Mesenteric fat pad (tissue), 1 donor: ENCODE data around the gene COQ8B. TPM values are rescaled to one million over a fixed set of nuclear protein-coding genes. Genes with fewer than 3 reads are reported as not detected.

Source experiments
- DNase-seq: peaks from one replicate; pipeline ENCODE4 v3.0.0-alpha.2; 2020; ENCODE audit warnings: low spot score
- total RNA-seq: library from RNA; stranded (reverse); fragmentation: NEBNext Ultra II Directional; extraction: Animal tissue kit (Norgen Biotek cat#: 25700); gene quantifications from one replicate; pipeline ENCODE4 v1.2.1, GENCODE V29; 2021
- donor health status: DM: yes; HTN: yes; CAD: no.

Gene COQ8B
- total RNA-seq, 1 donor from 2014 or later, result 16.8 TPM

GRCh38 chr19:40718774-40719391 is 2.2 kb upstream of the COQ8B start:
- no peak for DNase-seq

GRCh38 chr19:40717880-40718773 is 1.4 kb upstream of the COQ8B start:
- DNase-seq, result no peak

GRCh38 chr19:40717325-40717879 is 716 bp upstream of the COQ8B start:
- no peak for DNase-seq

- no peak for DNase-seq
These were observed 630 bp downstream of the COQ8B start for GRCh38 chr19:40716031-40716481.

- peak; percentile 95 for DNase-seq
These were observed 2.0 kb downstream of the COQ8B start for GRCh38 chr19:40714441-40715299.

GRCh38 chr19:40713939-40714338 is 2.7 kb downstream of the COQ8B start:
- no peak for DNase-seq

- no peak for DNase-seq
These were observed 6.9 kb downstream of the COQ8B start for GRCh38 chr19:40709817-40710216.

- no peak for DNase-seq
These were observed 9.1 kb downstream of the COQ8B start for GRCh38 chr19:40707615-40708014.

GRCh38 chr19:40705950-40706619 is 10.6 kb downstream of the COQ8B start:
- DNase-seq, result no peak

- no peak for DNase-seq
These were observed 11.4 kb downstream of the COQ8B start for GRCh38 chr19:40705362-40705651.

- no peak for DNase-seq
These were observed 12.0 kb downstream of the COQ8B start for GRCh38 chr19:40704491-40705361.

- DNase-seq, result no peak
These were observed 13.5 kb downstream of the COQ8B start for GRCh38 chr19:40703029-40703755.

GRCh38 chr19:40702337-40703012 is 14.2 kb downstream of the COQ8B start:
- DNase-seq, result no peak

- no peak for DNase-seq
These were observed 14.9 kb downstream of the COQ8B start for GRCh38 chr19:40701758-40702157.

- DNase-seq, result no peak
These were observed 16.6 kb downstream of the COQ8B start for GRCh38 chr19:40700083-40700482.

GRCh38 chr19:40697007-40697406 is 19.7 kb downstream of the COQ8B start:
- DNase-seq, result no peak

GRCh38 chr19:40695881-40696280 is 20.8 kb downstream of the COQ8B start:
- DNase-seq, result no peak

- DNase-seq, result no peak
These were observed 22.8 kb downstream of the COQ8B start for GRCh38 chr19:40693896-40694295.
